OCI-LY3 (cell line): Measurements from ENCODE around the gene BCL2L13.

ENCODE experiments used
- H2AFZ ChIP-seq: fragments of 200-600, 300-600 bp; shearing (Covaris generic); 2 replicates; pipeline ENCODE4 v1.6.0; 2014; ENCODE audit warnings: antibody characterized with exemption, low read depth, low read length
- H3K27ac ChIP-seq: fragments of 200-600, 300-600 bp; sonication (generic); 2 replicates; pipeline ENCODE4 v1.5.1; 2014; ENCODE audit warnings: mild to moderate bottlenecking, low read length, moderate library complexity, mixed read lengths
- H3K27me3 ChIP-seq: fragments of 200-600, 300-600 bp; sonication (generic); 2 replicates; pipeline ENCODE4 v1.6.1; 2014; ENCODE audit warnings: low read depth, low read length, mixed read lengths
- H3K36me3 ChIP-seq: fragments of 200-600, 300-600 bp; sonication (generic); replicated peaks from 2 replicates; pipeline ENCODE3; 2014; ENCODE audit warnings: low read depth, low read length, mixed read lengths
- H3K4me1 ChIP-seq: fragments of 300-600, 200-600 bp; sonication (generic); 2 replicates; pipeline ENCODE4 v1.6.1; 2014; ENCODE audit warnings: low read length, mixed read lengths
- H3K4me2 ChIP-seq: fragments of 200-600, 300-600 bp; sonication (generic); 2 replicates; pipeline ENCODE4 v1.6.1; 2014; ENCODE audit warnings: low read length, mixed read lengths
- H3K4me3 ChIP-seq: fragments of 300-600, 200-600 bp; sonication (generic); 2 replicates; pipeline ENCODE4 v1.5.1; 2014; ENCODE audit warnings: antibody characterized with exemption, mild to moderate bottlenecking, low read length, moderate library complexity
- H3K79me2 ChIP-seq: fragments of 300-600, 200-600 bp; shearing (Covaris generic); 2 replicates; pipeline ENCODE4 v1.6.1; 2014; ENCODE audit warnings: mild to moderate bottlenecking, low read length, mixed read lengths
- H3K9ac ChIP-seq: fragments of 300-600, 200-600 bp; shearing (Covaris generic); 2 replicates; pipeline ENCODE4 v1.6.0; 2014; ENCODE audit warnings: mild to moderate bottlenecking, low read length, moderate library complexity
- H3K9me3 ChIP-seq: fragments of 200-600, 300-600 bp; shearing (Covaris generic); 2 replicates; pipeline ENCODE4 v1.6.1; 2014; ENCODE audit warnings: low read length, mixed read lengths; ENCODE audit not compliant: insufficient read depth
- H4K20me1 ChIP-seq: fragments of 200-600, 300-600 bp; sonication (generic); 2 replicates; pipeline ENCODE4 v1.6.1; 2016; ENCODE audit warnings: low read length, mixed read lengths; ENCODE audit not compliant: insufficient read depth
- EZH2phosphoT487 ChIP-seq: fragments of 200-600 bp; shearing (Covaris generic); IDR thresholded peaks from 2 replicates; pipeline ENCODE4 v1.6.1; 2018; ENCODE audit warnings: antibody characterized with exemption, mixed run types, low read depth
- TF ChIP-seq, protein P1 (sequence below): fragments of 200-600, 300-600 bp; sonication (generic); IDR thresholded peaks from 2 replicates; pipeline ENCODE4 v1.5.1; 2014; ENCODE audit warnings: antibody characterized with exemption, low read length, low read depth

BCL2L13 gene

DNA sequence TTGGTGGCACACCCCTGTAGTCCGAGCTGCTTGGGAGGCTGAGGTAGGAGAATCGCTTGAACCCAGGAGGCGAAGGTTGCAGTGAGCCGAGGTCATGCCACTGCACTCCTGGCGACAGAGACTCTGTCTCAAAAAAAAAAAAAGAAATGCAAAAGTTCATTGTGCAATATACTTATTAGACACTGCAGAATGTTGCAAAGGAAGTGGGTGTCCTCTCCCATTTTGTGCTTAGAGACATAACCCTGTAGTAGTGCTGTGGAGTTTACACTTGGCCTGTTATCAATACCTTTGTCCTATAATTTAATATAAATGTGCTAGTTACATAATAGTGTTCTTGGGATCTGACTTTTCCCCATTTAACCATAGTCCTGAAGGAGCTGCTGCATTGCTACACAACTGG is 9.4 kb downstream of the BCL2L13 start:
- Histone ChIP-seq H3K4me2 (no peak overlapping the region), H3K36me3 (peaks cover 10% of the 10 kb centered on the region), H3K79me2 (peaks cover 31% of the 10 kb centered on the region), H3K9ac (no peak overlapping the region), H4K20me1 (no peaks in the 10 kb centered on the region), H3K27ac (no peak overlapping the region), H3K9me3 (no peaks in the 10 kb centered on the region), H3K27me3 (no peaks in the 10 kb centered on the region), H2AFZ (no peak overlapping the region), H3K4me1 (peaks cover 26% of the 10 kb centered on the region), H3K4me3 (no peak overlapping the region)
- TF ChIP-seq, protein P1, sequence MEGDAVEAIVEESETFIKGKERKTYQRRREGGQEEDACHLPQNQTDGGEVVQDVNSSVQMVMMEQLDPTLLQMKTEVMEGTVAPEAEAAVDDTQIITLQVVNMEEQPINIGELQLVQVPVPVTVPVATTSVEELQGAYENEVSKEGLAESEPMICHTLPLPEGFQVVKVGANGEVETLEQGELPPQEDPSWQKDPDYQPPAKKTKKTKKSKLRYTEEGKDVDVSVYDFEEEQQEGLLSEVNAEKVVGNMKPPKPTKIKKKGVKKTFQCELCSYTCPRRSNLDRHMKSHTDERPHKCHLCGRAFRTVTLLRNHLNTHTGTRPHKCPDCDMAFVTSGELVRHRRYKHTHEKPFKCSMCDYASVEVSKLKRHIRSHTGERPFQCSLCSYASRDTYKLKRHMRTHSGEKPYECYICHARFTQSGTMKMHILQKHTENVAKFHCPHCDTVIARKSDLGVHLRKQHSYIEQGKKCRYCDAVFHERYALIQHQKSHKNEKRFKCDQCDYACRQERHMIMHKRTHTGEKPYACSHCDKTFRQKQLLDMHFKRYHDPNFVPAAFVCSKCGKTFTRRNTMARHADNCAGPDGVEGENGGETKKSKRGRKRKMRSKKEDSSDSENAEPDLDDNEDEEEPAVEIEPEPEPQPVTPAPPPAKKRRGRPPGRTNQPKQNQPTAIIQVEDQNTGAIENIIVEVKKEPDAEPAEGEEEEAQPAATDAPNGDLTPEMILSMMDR = no peak
- TF ChIP-seq EZH2phosphoT487 = no peak

DNA sequence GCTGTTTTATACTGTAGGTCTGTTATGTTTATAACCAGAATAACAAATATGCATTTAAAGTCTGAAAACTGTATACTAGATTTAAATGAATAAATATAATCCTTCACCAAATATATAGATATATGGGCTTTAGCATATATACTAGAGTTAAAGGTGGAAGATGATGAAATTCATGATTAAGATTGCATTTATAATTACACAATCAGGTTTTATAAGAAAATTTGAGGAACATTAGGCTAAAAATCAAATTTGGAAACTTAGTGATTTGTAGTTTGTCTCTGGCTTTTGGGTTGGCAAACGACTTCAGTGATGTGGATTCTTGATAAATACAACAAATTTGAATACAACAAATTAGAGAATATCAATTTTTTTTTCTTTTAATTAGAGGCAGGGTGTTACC is 10.0 kb downstream of the BCL2L13 start:
- Histone ChIP-seq H4K20me1 (no peaks in the 10 kb centered on the region), H3K4me2 (no peak overlapping the region), H3K4me1 (peaks cover 26% of the 10 kb centered on the region), H3K27ac (no peak overlapping the region), H3K4me3 (no peak overlapping the region), H3K79me2 (peaks cover 33% of the 10 kb centered on the region), H3K27me3 (no peaks in the 10 kb centered on the region), H3K36me3 (peaks cover 13% of the 10 kb centered on the region), H3K9ac (no peak overlapping the region), H2AFZ (no peak overlapping the region), H3K9me3 (no peaks in the 10 kb centered on the region)
- TF ChIP-seq, protein P1 = no peak
- no peak for TF ChIP-seq EZH2phosphoT487

DNA sequence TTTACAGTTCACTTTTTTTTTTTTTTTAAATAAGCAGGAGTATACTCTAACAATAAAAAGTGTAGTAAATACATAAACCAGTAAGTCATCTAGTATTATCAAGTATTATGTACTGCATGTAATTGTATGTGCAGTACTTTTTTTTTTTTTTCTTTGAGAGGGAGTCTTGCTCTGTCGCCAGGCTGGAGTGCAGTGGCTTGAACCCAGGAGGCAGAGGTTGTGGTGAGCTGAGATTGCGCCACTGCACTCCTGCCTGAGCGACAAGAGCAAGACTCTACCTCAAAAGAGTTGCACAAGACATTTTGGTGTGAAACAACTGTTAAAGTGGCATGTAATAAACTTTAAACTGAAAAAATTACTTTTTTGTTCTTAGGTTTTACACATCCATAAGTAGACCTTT is 16.7 kb downstream of the BCL2L13 start:
- H3K9me3 ChIP-seq = no peaks in the 10 kb centered on the region
- peaks cover 20% of the 10 kb centered on the region for H3K36me3 ChIP-seq
- no peak overlapping the region for H3K4me3 ChIP-seq
- H3K9ac ChIP-seq = no peak overlapping the region
- H4K20me1 ChIP-seq = no peaks in the 10 kb centered on the region
- no peak overlapping the region for H2AFZ ChIP-seq
- H3K4me1 ChIP-seq = no peaks in the 10 kb centered on the region
- TF ChIP-seq EZH2phosphoT487 = no peak
- TF ChIP-seq, protein P1 = no peak
- H3K27ac ChIP-seq = no peak overlapping the region
- peaks cover 22% of the 10 kb centered on the region for H3K79me2 ChIP-seq
- H3K27me3 ChIP-seq = no peaks in the 10 kb centered on the region
- H3K4me2 ChIP-seq = no peak overlapping the region

DNA sequence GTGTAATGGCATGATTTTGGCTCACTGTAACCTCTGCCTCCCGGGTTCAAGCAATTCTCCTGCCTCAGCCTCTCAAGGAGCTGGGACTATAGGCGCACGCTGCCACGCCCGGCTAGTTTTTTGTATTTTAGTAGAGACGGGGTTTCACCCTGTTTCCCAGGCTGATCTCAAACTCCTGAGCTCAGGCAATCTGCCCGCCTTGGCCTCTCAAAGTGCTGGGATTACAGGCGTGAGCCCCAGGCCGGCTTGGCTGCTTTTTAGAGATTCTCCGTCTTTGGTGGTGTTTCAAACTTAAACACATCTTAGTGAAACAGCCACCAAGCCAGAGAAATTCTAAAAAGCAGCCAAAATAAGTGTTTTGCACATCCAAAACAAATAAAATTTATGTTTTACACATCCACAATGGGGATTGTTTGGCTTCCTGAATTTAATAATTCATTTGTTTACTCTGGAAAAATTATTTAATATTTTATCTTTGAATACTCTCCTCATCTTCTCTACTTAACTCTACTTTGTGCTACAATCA is 18.4 kb downstream of the BCL2L13 start:
- no peak for TF ChIP-seq EZH2phosphoT487
- TF ChIP-seq, protein P1 = no peak
- Histone ChIP-seq H3K36me3 (peaks cover 18% of the 10 kb centered on the region), H3K4me3 (no peak overlapping the region), H3K27ac (no peak overlapping the region), H3K27me3 (no peaks in the 10 kb centered on the region), H2AFZ (no peak overlapping the region), H3K4me1 (no peaks in the 10 kb centered on the region), H3K79me2 (peaks cover 17% of the 10 kb centered on the region), H3K9ac (no peak overlapping the region), H3K4me2 (no peak overlapping the region), H4K20me1 (no peaks in the 10 kb centered on the region), H3K9me3 (no peaks in the 10 kb centered on the region)
